K562 (cell line): ENCODE data around the gene PSMB10. TPM values are rescaled to one million over a fixed set of nuclear protein-coding genes. Genes with fewer than 3 reads are reported as not detected.
A peak's percentile ranks its signal among the peaks of the same experiment; 100 is the strongest.

Experiments
- ATF2 ChIP-seq: sonication (generic); formaldehyde crosslinking; IDR thresholded peaks from 2 replicates; pipeline ENCODE4 v1.8.1; 2022; ENCODE audit warnings: missing genetic modification reagents
- ATF3 ChIP-seq, 2 experiments: fragments of 450-650 bp in 1 of 2; sonication (generic) in 1 of 2; formaldehyde crosslinking in 1 of 2; IDR thresholded peaks in 1 of 2; conservative IDR thresholded peaks in 1 of 2; 2 replicates each; pipeline versions ENCODE4 v1.6.1 to v1.8.1; 2016 to 2023; ENCODE audit warnings: mild to moderate bottlenecking in 2 of 2, moderate library complexity in 2 of 2, inconsistent platforms in 1 of 2, missing genetic modification reagents in 1 of 2
- CBX5 ChIP-seq: IDR thresholded peaks from 2 replicates; pipeline ENCODE4 v1.6.1; 2014; ENCODE audit warnings: low read depth, borderline replicate concordance
- CTCF ChIP-seq, 3 experiments: IDR thresholded peaks in 2 of 3; conservative IDR thresholded peaks in 1 of 3; 2 replicates each; pipeline ENCODE4 v1.5.1; 2011 to 2012; ENCODE audit warnings: low read length in 3 of 3, mild to moderate bottlenecking in 3 of 3, control low read depth in 2 of 3, improper control_type of control experiment in 1 of 3, inconsistent platforms in 1 of 3, low read depth in 1 of 3, mixed read lengths in 1 of 3, moderate library complexity in 1 of 3; ENCODE audit not compliant: insufficient read depth in 2 of 3
- KDM5B ChIP-seq: fragments of 200-600 bp; sonication (generic); IDR thresholded peaks from 2 replicates; pipeline ENCODE4 v1.6.1; 2012; ENCODE audit warnings: low read depth, mild to moderate bottlenecking, moderate library complexity, low read length, control low read depth, inconsistent platforms; ENCODE audit not compliant: insufficient replicate concordance
- KLF10 ChIP-seq: fragments of 250-450 bp; sonication (Bioruptor Pico); IDR thresholded peaks from 2 replicates; pipeline ENCODE4 v1.6.1; 2021; ENCODE audit warnings: matching md5 sums
- MTF1 ChIP-seq: fragments of 250-450 bp; sonication (Bioruptor Pico); IDR thresholded peaks from 2 replicates; pipeline ENCODE4 v1.9.0; 2021; ENCODE audit warnings: moderate library complexity, mild to moderate bottlenecking, inconsistent platforms, borderline replicate concordance
- NFXL1 ChIP-seq: fragments of 450-650 bp; formaldehyde crosslinking; IDR thresholded peaks from 2 replicates; pipeline ENCODE4 v1.4.0; 2021; ENCODE audit warnings: mild to moderate bottlenecking
- NR3C1 ChIP-seq: sonication (generic); formaldehyde crosslinking; IDR thresholded peaks from 2 replicates; pipeline ENCODE4 v1.8.1; 2022; ENCODE audit warnings: missing genetic modification reagents
- PHB2 ChIP-seq: fragments of 450-650 bp; IDR thresholded peaks from 2 replicates; pipeline ENCODE4 v1.6.1; 2017; ENCODE audit warnings: low read depth
- PHF20 ChIP-seq: fragments of 450-650 bp; IDR thresholded peaks from 2 replicates; pipeline ENCODE4 v1.6.1; 2018; ENCODE audit not compliant: partially characterized antibody
- PHTF2 ChIP-seq: fragments of 250-450 bp; sonication (Bioruptor Pico); IDR thresholded peaks from 2 replicates; pipeline ENCODE4 v1.5.0; 2021; ENCODE audit warnings: mild to moderate bottlenecking
- RBM15 ChIP-seq: fragments of 200-400 bp; formaldehyde crosslinking; IDR thresholded peaks from 2 replicates; pipeline ENCODE4 v1.6.1; 2018; ENCODE audit warnings: mild to moderate bottlenecking, low read length, moderate library complexity; ENCODE audit not compliant: insufficient read depth
- RCOR1 ChIP-seq, 2 experiments: IDR thresholded peaks; 2 replicates each; pipeline ENCODE4 v1.6.1; 2012; ENCODE audit warnings: low read depth in 2 of 2, low read length in 2 of 2, borderline replicate concordance in 1 of 2, improper control_type of control experiment in 1 of 2
- TBL1XR1 ChIP-seq, 2 experiments: IDR thresholded peaks; 2 replicates each; pipeline ENCODE4 v1.6.1; 2012; ENCODE audit warnings: improper control_type of control experiment in 2 of 2, low read length in 2 of 2, mild to moderate bottlenecking in 1 of 2
- TCF3 ChIP-seq: sonication (generic); formaldehyde crosslinking; IDR thresholded peaks from 2 replicates; pipeline ENCODE4 v1.4.0; 2020; ENCODE audit warnings: mild to moderate bottlenecking, missing genetic modification reagents
- WHSC1 ChIP-seq: IDR thresholded peaks from one replicate; pipeline ENCODE4 v1.6.1; 2012; ENCODE audit warnings: low read length, control low read depth, inconsistent platforms
- ZFP36 ChIP-seq: fragments of 150-350 bp; IDR thresholded peaks from 2 replicates; pipeline ENCODE4 v1.6.1; 2018; ENCODE audit warnings: low read length, low read depth; ENCODE audit not compliant: partially characterized antibody
- ZNF140 ChIP-seq: fragments of 250-450 bp; sonication (Bioruptor Pico); IDR thresholded peaks from 2 replicates; pipeline ENCODE4 v1.8.0; 2021; ENCODE audit warnings: moderate library complexity, mild to moderate bottlenecking, inconsistent platforms
- ZNF143 ChIP-seq: sonication (generic); formaldehyde crosslinking; IDR thresholded peaks from 2 replicates; pipeline ENCODE4 v1.9.0; 2022; ENCODE audit warnings: mild to moderate bottlenecking, missing genetic modification reagents
- ZNF146 ChIP-seq: IDR thresholded peaks from one replicate; pipeline ENCODE4 v1.6.1; 2018; ENCODE audit warnings: missing compliant biosample characterization; ENCODE audit not compliant: unreplicated experiment
- ZNF431 ChIP-seq: sonication (generic); formaldehyde crosslinking; IDR thresholded peaks from 2 replicates; pipeline ENCODE4 v1.8.0; 2022; ENCODE audit warnings: mild to moderate bottlenecking, missing genetic modification reagents
- ZNF79 ChIP-seq: fragments of 250-450 bp; sonication (Bioruptor Pico); IDR thresholded peaks from 2 replicates; pipeline ENCODE4 v1.4.0; 2020; ENCODE audit warnings: low read depth, mild to moderate bottlenecking, moderate library complexity
- polyA plus RNA-seq, 8 experiments: library from polyadenylated mRNA; depleted of rRNA in 4 of 8; stranded (reverse) in 5 of 8; unstranded in 3 of 8; fragments of >200 nt; fragmentation: Nextera tagmentation in 2 of 8; fragmentation: Illumina TruSeq in 1 of 8; extraction: Ambion mirVana in 2 of 8; extraction: Trizol in 1 of 8; gene quantifications; 2 replicates each; pipeline versions ENCODE4 v1.2.1 to v1.2.3, GENCODE V29; 2011 to 2014; ENCODE audit warnings: inconsistent platforms in 1 of 8, missing spikeins in 1 of 8
- total RNA-seq, 7 experiments: library from RNA; depleted of rRNA in 6 of 7; stranded (reverse); fragments of >200 nt in 6 of 7; fragmentation: Illumina TruSeq in 2 of 7; extraction: Trizol in 2 of 7; gene quantifications; 2 replicates each; pipeline versions ENCODE4 v1.2.1 to v1.2.3, GENCODE V29; 2011 to 2021; ENCODE audit warnings: low replicate concordance in 1 of 7

The PSMB10 gene
- total and polyA plus RNA-seq, 9 of the 15 experiments (the other 6 are each of a cell fraction or from before 2014, with no cell fraction given), result 11.7 to 105 (median 51.0) TPM

GRCh38 chr16:67936880-67937605 is 393 bp upstream of the PSMB10 start (continued):
- TF ChIP-seq CTCF (IDR thresholded peaks at IDR 0.05 in 2 of 3, conservative IDR thresholded peaks at IDR 0.05 in 1 of 3; ENCODE audit: insufficient read depth in 2 of 3, low read depth in 1 of 3, low read length in 3 of 3), result no peak
- TF ChIP-seq NFXL1 (CRISPR knock-in tag), result no peak
- TF ChIP-seq ZNF79, result no peak
- no peak for TF ChIP-seq PHTF2 (CRISPR knock-in tag)
- no peak for TF ChIP-seq ATF3 (IDR thresholded peaks at IDR 0.05)
- TF ChIP-seq ATF3 (CRISPR knock-in tag; conservative IDR thresholded peaks at IDR 0.05), result no peak
- no peak for TF ChIP-seq KDM5B
- no peak for TF ChIP-seq CBX5
- TF ChIP-seq ZNF431 (CRISPR knock-in tag), result no peak
- peak in 1 of 2 experiments; percentile 9; a peak in 1 of 4 replicates for TF ChIP-seq RCOR1 (IDR thresholded peaks at IDR 0.05; ENCODE audit: borderline replicate concordance in 1 of 2, low read depth in 2 of 2, low read length in 2 of 2)
- no peak for TF ChIP-seq MTF1 (CRISPR knock-in tag)
- TF ChIP-seq ZNF146 (CRISPR knock-in tag), result no peak
- TF ChIP-seq ATF2 (CRISPR knock-in tag), result no peak
- TF ChIP-seq ZFP36, result no peak
- no peak for TF ChIP-seq NR3C1 (CRISPR knock-in tag)
- TF ChIP-seq TBL1XR1 (IDR thresholded peaks at IDR 0.05; ENCODE audit: low read length in 2 of 2), result no peak
- TF ChIP-seq RBM15, result no peak
- peak; percentile 9 for TF ChIP-seq PHF20
- TF ChIP-seq WHSC1, result no peak
- TF ChIP-seq PHB2, result no peak
- no peak for TF ChIP-seq TCF3 (CRISPR knock-in tag)
- TF ChIP-seq ZNF140 (CRISPR knock-in tag), result no peak
- TF ChIP-seq KLF10 (CRISPR knock-in tag), result no peak
- no peak for TF ChIP-seq ZNF143 (CRISPR knock-in tag)
